Omental fat pad (tissue), 4 donors: ENCODE measurements around the gene SLC39A11. TPM values are rescaled to one million over a fixed set of nuclear protein-coding genes. Genes with fewer than 3 reads are reported as not detected.
"Not testable (repeated sequence)": the region's sequence is repeated elsewhere in the genome, so short reads cannot be mapped to it uniquely, and the experiment has no call there.

Source experiments
- ATAC-seq: fragments of 150-250 bp; one replicate; pipeline ENCODE4 v1.9.1; 2016; ENCODE audit warnings: mild to moderate bottlenecking, moderate library complexity; ENCODE audit not compliant: low FRiP score
- DNase-seq: peaks from one replicate; pipeline ENCODE4 v3.0.0-alpha.2; 2019; ENCODE audit warnings: low spot score
- total RNA-seq, 4 donors: library from RNA; depleted of rRNA; stranded (reverse); fragments of >200 nt; gene quantifications; one replicate each; pipeline ENCODE4 v1.1.0, GENCODE V29; 2016
- TF ChIP-seq, protein P1 (sequence below), 3 donors: fragments of 450-650 bp; IDR thresholded peaks; one replicate each; pipeline ENCODE4 v1.5.1; 2016 to 2017; ENCODE audit warnings: antibody characterized with exemption in 3 of 3, mild to moderate bottlenecking in 3 of 3, moderate library complexity in 2 of 3

The SLC39A11 gene
- total RNA-seq, 4 donors from 2014 or later: 18.8 to 42.4 (median 31.3) TPM

DNA sequence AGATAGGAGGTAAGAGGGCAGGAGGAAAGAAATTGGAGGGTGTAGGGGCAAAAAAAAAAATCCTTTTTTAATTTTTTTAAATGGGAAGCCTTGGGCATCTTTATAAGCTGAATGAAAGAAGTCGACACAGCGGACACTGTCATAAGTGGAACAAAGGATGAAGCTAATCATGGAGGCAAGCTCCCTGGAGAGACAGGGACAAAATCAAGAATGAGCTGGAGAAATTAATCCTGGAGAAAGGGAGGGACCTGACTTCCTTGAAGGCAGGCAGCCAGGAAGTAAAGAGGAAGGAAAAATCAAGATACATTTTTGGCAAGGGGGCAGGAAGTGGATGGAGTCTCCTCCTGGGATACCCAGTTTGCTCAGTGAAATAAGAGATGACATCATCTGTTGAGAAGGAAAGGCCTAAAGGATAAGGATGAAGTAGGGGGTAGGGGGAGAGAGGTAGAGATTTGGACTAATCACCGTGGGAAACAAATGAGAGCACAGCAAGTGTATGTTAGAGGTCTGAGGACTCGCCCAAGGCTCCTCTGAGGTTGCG lies 179.3 kb downstream of the SLC39A11 start:
- TF ChIP-seq, protein P1, sequence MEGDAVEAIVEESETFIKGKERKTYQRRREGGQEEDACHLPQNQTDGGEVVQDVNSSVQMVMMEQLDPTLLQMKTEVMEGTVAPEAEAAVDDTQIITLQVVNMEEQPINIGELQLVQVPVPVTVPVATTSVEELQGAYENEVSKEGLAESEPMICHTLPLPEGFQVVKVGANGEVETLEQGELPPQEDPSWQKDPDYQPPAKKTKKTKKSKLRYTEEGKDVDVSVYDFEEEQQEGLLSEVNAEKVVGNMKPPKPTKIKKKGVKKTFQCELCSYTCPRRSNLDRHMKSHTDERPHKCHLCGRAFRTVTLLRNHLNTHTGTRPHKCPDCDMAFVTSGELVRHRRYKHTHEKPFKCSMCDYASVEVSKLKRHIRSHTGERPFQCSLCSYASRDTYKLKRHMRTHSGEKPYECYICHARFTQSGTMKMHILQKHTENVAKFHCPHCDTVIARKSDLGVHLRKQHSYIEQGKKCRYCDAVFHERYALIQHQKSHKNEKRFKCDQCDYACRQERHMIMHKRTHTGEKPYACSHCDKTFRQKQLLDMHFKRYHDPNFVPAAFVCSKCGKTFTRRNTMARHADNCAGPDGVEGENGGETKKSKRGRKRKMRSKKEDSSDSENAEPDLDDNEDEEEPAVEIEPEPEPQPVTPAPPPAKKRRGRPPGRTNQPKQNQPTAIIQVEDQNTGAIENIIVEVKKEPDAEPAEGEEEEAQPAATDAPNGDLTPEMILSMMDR (IDR thresholded peaks at IDR 0.05): no peak

DNA sequence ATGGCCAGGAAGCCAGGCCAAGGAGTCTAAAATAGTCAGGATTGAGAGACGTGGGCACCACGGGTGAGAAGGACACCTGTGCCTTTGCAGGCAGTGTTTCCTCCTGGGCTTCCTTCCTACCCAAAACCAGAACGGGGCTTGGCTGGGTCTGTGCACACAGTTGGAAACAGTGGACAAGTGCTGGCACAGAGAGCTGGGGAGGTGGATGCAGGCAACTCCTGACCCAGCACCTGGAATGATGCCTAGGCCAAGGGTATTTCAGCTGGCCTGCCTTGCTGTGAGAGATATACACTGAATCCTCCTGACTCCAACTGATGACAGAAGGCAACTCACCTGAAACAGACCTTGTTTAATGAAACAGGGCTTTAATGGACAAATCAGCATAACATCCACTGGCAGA lies 186.2 kb downstream of the SLC39A11 start:
- ATAC-seq: no peak
- DNase-seq: no peak
- TF ChIP-seq, protein P1 (IDR thresholded peaks at IDR 0.05): no peak

More for the DNA sequence above, 179.3 kb downstream of the SLC39A11 start:
- ATAC-seq (no peak), DNase-seq (no peak)

DNA sequence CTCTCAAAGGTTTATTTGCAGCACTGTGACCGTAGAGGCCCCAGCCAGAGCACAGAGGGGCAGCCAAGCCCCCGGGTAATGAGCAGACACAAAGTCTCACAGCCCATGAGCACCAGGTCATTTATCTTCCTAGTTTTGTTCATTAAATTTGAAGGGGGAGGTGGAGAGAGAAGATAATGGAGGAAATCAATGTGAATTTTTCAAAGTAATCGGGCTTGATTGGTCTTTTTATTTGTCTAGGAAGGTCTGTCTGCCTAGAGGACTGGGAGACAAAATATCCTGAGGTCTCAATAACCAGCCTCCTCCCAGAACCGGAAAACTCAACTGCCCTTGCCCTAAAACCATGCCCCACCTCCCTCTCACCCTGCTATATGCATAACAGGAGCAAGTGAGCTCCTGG lies 189.0 kb downstream of the SLC39A11 start:
- no peak for DNase-seq
- TF ChIP-seq, protein P1 (IDR thresholded peaks at IDR 0.05): no peak
- ATAC-seq: no peak

DNA sequence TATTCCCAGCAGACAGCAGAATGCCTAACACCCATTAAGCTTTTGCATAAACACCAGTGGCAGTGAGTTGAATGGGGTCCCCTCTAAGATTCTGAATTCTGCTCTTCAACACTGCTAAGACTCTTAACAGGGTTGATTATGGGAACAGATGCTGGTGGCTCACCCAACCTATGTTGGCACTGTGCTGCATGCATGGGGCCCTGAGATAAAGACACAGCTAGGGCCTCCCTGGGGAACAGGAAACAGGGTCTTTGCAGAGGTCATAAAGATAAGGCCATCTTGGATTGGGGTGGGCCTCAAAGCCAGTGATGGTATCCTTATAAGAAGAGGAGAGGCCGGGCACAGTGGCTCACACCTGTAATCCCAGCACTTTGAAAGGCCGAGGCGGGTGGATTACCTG lies 190.8 kb downstream of the SLC39A11 start:
- DNase-seq (no peak), ATAC-seq (no peak)
- TF ChIP-seq, protein P1 (IDR thresholded peaks at IDR 0.05): no peak

DNA sequence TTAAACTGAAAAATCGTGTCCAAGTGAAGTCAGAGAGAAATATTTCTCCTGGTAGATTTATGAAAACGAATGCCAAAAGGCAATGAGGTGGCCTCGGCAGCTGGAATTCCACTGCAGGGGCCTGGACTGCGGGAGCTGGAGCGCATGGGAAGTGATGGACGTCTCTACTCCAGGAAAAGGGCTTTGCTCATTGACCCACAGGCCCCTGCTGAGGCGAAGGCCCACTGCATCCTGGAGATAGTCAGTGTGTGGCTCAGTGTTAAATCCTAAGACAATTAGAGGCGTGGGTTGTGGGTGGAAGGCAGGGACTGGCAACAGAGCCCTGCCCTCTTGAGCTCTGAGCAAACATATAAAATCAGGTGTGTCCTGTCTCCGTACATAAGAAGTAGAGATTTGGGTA lies 191.4 kb downstream of the SLC39A11 start:
- DNase-seq: no peak
- TF ChIP-seq, protein P1 (IDR thresholded peaks at IDR 0.05): no peak
- no peak for ATAC-seq

DNA sequence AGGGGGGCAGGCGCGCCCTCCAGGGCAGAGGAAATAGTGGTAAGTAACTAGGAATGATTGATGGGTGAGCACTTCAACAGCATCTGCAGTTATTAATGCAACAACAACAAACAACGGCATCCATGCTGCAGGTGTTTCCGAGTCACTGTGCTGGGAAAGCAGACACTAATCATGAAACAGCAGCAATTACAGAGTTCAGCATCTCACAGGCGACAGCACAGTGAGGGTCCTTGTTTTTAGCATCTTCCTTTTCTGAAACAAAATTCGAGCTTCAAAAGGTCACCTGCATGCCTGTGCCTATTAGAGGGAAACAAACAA lies 191.9 kb downstream of the SLC39A11 start:
- TF ChIP-seq, protein P1 (IDR thresholded peaks at IDR 0.05): no peak
- DNase-seq (no peak), ATAC-seq (no peak)

DNA sequence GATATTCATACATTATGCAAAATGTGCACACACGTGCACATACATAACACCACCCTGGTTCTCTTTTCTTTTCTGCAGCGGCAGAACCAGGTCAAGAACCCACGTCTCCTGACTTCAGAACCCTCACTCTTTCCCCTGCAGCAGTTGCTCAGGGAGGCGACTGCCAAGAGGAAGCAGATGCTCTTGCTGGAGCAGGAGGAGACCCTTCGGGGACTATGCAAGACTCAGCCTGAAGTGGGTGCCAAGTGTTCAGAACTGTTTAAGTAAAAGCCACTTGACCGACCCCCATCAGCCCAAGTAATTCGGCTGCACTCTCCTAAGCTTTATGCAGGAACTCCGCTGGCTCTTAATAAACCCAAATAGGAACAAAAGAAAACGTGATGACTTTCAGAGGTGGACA lies 193.8 kb downstream of the SLC39A11 start:
- ATAC-seq (no peak), DNase-seq (no peak)
- TF ChIP-seq, protein P1 (IDR thresholded peaks at IDR 0.05): no peak

DNA sequence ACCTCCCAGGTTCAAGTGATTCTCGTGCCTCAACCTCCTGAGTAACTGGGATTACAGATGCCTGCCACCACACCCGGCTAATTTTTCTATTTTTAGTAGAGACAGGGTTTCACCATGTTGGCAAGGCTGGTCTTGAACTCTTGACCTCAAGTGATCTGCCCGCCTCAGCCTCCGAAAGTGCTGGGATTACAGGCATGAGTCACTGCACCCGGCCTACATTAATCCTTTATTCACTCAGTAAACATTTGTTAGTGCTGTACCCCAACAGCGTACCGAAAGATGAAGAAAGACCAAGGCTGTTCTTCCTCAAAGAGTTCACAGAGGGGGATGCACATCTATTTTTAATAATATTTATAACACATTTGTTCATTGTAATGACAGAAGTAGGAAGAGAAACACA lies 196.2 kb downstream of the SLC39A11 start:
- DNase-seq, ATAC-seq: not testable (repeated sequence)
